Fibroblast of lung (primary cell): Measurements from ENCODE around the gene PDLIM3. TPM values are rescaled to one million over a fixed set of nuclear protein-coding genes. Genes with fewer than 3 reads are reported as not detected.
"Not testable (repeated sequence)": the region's sequence is repeated elsewhere in the genome, so short reads cannot be mapped to it uniquely, and the experiment has no call there.

Experiments used
- DNase-seq, 2 donors: peaks; one replicate each; pipeline versions ENCODE4 v3.0.0 to v3.0.0-alpha.2; 2010; ENCODE audit warnings: low read depth in 2 of 2
- H2AFZ ChIP-seq: 2 replicates; pipeline ENCODE4 v1.5.1; 2012; ENCODE audit warnings: low read length, control low read depth, inconsistent platforms
- H3K27ac ChIP-seq: 2 replicates; pipeline ENCODE4 v1.5.1; 2011; ENCODE audit warnings: low read length, control low read depth; ENCODE audit not compliant: insufficient read depth
- H3K27me3 ChIP-seq: 2 replicates; pipeline ENCODE4 v1.5.1; 2011; ENCODE audit warnings: mild to moderate bottlenecking, low read length; ENCODE audit not compliant: control insufficient read depth, insufficient read depth
- H3K36me3 ChIP-seq: 2 replicates; pipeline ENCODE4 v1.5.1; 2011; ENCODE audit warnings: low read length; ENCODE audit not compliant: control insufficient read depth, insufficient read depth
- H3K4me1 ChIP-seq: 2 replicates; pipeline ENCODE4 v1.5.1; 2011; ENCODE audit warnings: low read length; ENCODE audit not compliant: control insufficient read depth, insufficient read depth; ENCODE audit errors: extremely low read depth
- H3K4me2 ChIP-seq: 2 replicates; pipeline ENCODE4 v1.5.1; 2011; ENCODE audit warnings: low read length, control low read depth; ENCODE audit not compliant: insufficient read depth; ENCODE audit errors: extremely low read depth
- H3K4me3 ChIP-seq, 4 experiments: fragments of 200-600 bp in 1 of 4; sonication (generic) in 1 of 4; replicated peaks in 1 of 4; 2 replicates each; pipeline ENCODE4 v1.5.1; 2011 to 2016; ENCODE audit warnings: low read length in 4 of 4, low read depth in 3 of 4, mild to moderate bottlenecking in 3 of 4, control low read depth in 2 of 4, inconsistent platforms in 1 of 4, mixed read lengths in 1 of 4; ENCODE audit not compliant: insufficient read depth in 1 of 4; ENCODE audit errors: control extremely low read depth in 1 of 4
- H3K79me2 ChIP-seq: 2 replicates; pipeline ENCODE4 v1.5.1; 2012; ENCODE audit warnings: mild to moderate bottlenecking, low read length, inconsistent platforms; ENCODE audit not compliant: control insufficient read depth, insufficient read depth
- H3K9ac ChIP-seq: 2 replicates; pipeline ENCODE4 v1.5.1; 2011; ENCODE audit warnings: mild to moderate bottlenecking, low read length, control low read depth; ENCODE audit not compliant: insufficient read depth
- H3K9me3 ChIP-seq: 2 replicates; pipeline ENCODE4 v1.5.1; 2012; ENCODE audit warnings: low read depth, low read length; ENCODE audit not compliant: control insufficient read depth, insufficient read depth
- H4K20me1 ChIP-seq: 2 replicates; pipeline ENCODE4 v1.5.1; 2011; ENCODE audit warnings: low read length; ENCODE audit not compliant: control insufficient read depth, insufficient read depth; ENCODE audit errors: extremely low read depth
- CTCF ChIP-seq, 2 donors: IDR thresholded peaks in 1 of 2; conservative IDR thresholded peaks in 1 of 2; 1 replicate in 1 of 2; 2 replicates in 1 of 2; pipeline ENCODE4 v1.5.1; 2011 to 2012; ENCODE audit warnings: low read length in 2 of 2, control low read depth in 1 of 2, inconsistent platforms in 1 of 2, low read depth in 1 of 2, mild to moderate bottlenecking in 1 of 2
- EZH2 ChIP-seq: IDR thresholded peaks from 2 replicates; pipeline ENCODE4 v1.5.1; 2012; ENCODE audit warnings: low read length, control low read depth, mild to moderate bottlenecking; ENCODE audit errors: missing control alignments
- polyA plus RNA-seq, 2 donors: library from polyadenylated mRNA; depleted of rRNA in 1 of 2; stranded (reverse) in 1 of 2; unstranded in 1 of 2; fragments of >200 nt; gene quantifications; 2 replicates each; pipeline ENCODE4 v1.2.1, GENCODE V29; 2011 to 2012; ENCODE audit warnings: missing spikeins in 1 of 2
- total RNA-seq: library from RNA; depleted of rRNA; stranded (reverse); fragments of >200 nt; gene quantifications from 2 replicates; pipeline ENCODE4 v1.2.1, GENCODE V29; 2014

PDLIM3 gene
- total and polyA plus RNA-seq, 2 donors (not counting 1 experiment from before 2014, with no cell fraction given), result 8.7 to 20.8 TPM

GRCh38 chr4:185560316-185560715 is 25.0 kb upstream of the PDLIM3 start:
- no peak for TF ChIP-seq EZH2
- TF ChIP-seq CTCF (conservative IDR thresholded peaks at IDR 0.05 in 1 of 2, IDR thresholded peaks at IDR 0.05 in 1 of 2; ENCODE audit: low read depth in 1 of 2, low read length in 2 of 2), result no peak
- H3K9ac ChIP-seq, result no peak overlapping the region
- no peaks in the 10 kb centered on the region for H3K9me3 ChIP-seq

GRCh38 chr4:185559915-185560281 is 24.6 kb upstream of the PDLIM3 start:
- Histone ChIP-seq H3K4me1 (no peaks in the 10 kb centered on the region), H3K9me3 (no peaks in the 10 kb centered on the region), H3K9ac (no peak overlapping the region), H3K36me3 (no peaks in the 10 kb centered on the region), H3K79me2 (no peaks in the 10 kb centered on the region), H3K4me3 (no peak overlapping the region), H4K20me1 (no peaks in the 10 kb centered on the region), H3K27me3 (no peaks in the 10 kb centered on the region), H2AFZ (no peak overlapping the region), H3K4me2 (no peak overlapping the region), H3K27ac (no peak overlapping the region)
- DNase-seq, result peak; percentile 58 to 87
- TF ChIP-seq CTCF (conservative IDR thresholded peaks at IDR 0.05 in 1 of 2, IDR thresholded peaks at IDR 0.05 in 1 of 2; ENCODE audit: low read depth in 1 of 2, low read length in 2 of 2) (no peak), EZH2 (no peak)

More at GRCh38 chr4:185560316-185560715, 25.0 kb upstream of the PDLIM3 start:
- no peak overlapping the region for H2AFZ ChIP-seq
- H3K4me3 ChIP-seq, result no peak overlapping the region
- no peak for DNase-seq
- H3K4me1 ChIP-seq, result no peaks in the 10 kb centered on the region
- no peaks in the 10 kb centered on the region for H3K27me3 ChIP-seq
- H3K27ac ChIP-seq, result no peak overlapping the region
- H3K36me3 ChIP-seq, result no peaks in the 10 kb centered on the region
- H3K79me2 ChIP-seq, result no peaks in the 10 kb centered on the region
- H4K20me1 ChIP-seq, result no peaks in the 10 kb centered on the region
- H3K4me2 ChIP-seq, result no peak overlapping the region

GRCh38 chr4:185559251-185559914 is 24.1 kb upstream of the PDLIM3 start:
- H3K9me3 ChIP-seq, H3K27ac ChIP-seq, H3K36me3 ChIP-seq, H3K4me1 ChIP-seq, H3K27me3 ChIP-seq, H3K9ac ChIP-seq, H2AFZ ChIP-seq, H3K4me2 ChIP-seq, DNase-seq, H3K4me3 ChIP-seq, H3K79me2 ChIP-seq, H4K20me1 ChIP-seq: not testable (repeated sequence)
